HEK293 (cell line): ENCODE results near the gene PRKCA.

ENCODE experiments used
- CTCF ChIA-PET: fragments of 350-600 bp; formaldehyde crosslinking; extraction: SDS; loops from one replicate; lab custom pipeline; 2021; ENCODE audit warnings: antibody characterized with exemption; lab: Yijun Ruan, JAX
- POLR2A ChIA-PET: fragments of 300-600 bp; formaldehyde crosslinking; extraction: SDS; loops from one replicate; lab custom pipeline; 2020; ENCODE audit warnings: antibody characterized with exemption, inconsistent platforms; lab: Yijun Ruan, JAX
- H3K27ac ChIP-seq: fragments of 200-500 bp; sonication (Bioruptor generic); 2 replicates; pipeline ENCODE4 v1.5.1; 2014; ENCODE audit warnings: low read depth, low read length, control low read depth, inconsistent platforms; ENCODE audit errors: extremely low read depth
- H3K36me3 ChIP-seq, 2 experiments: fragments of 200-500 bp in 1 of 2; sonication (Bioruptor generic) in 1 of 2; 1 replicate in 1 of 2; 2 replicates in 1 of 2; pipeline ENCODE4 v1.5.1; 2014 to 2017; ENCODE audit warnings: inconsistent platforms in 2 of 2, low read length in 2 of 2; ENCODE audit not compliant: control insufficient read depth in 2 of 2, insufficient read depth in 1 of 2
- H3K4me1 ChIP-seq: fragments of 200-500 bp; sonication (Bioruptor generic); 2 replicates; pipeline ENCODE4 v1.5.1; 2014; ENCODE audit warnings: mild to moderate bottlenecking, low read length, inconsistent platforms; ENCODE audit not compliant: control insufficient read depth, insufficient read depth
- H3K4me3 ChIP-seq: 2 replicates; pipeline ENCODE4 v1.5.1; 2011; ENCODE audit warnings: low read depth, mild to moderate bottlenecking, control low read depth, low read length, moderate library complexity
- H3K9me3 ChIP-seq: fragments of 200-500 bp; sonication (Bioruptor generic); 2 replicates; pipeline ENCODE4 v1.5.1; 2014; ENCODE audit warnings: low read depth, low read length, inconsistent platforms; ENCODE audit not compliant: control insufficient read depth, insufficient read depth
- BCL11B ChIP-seq: fragments of 450-650 bp; formaldehyde crosslinking; IDR thresholded peaks from 2 replicates; pipeline ENCODE4 v1.5.1; 2016; ENCODE audit warnings: low read depth, missing biosample characterization, missing genetic modification characterization
- EGR2 ChIP-seq: fragments of 450-650 bp; formaldehyde crosslinking; IDR thresholded peaks from 2 replicates; pipeline ENCODE4 v1.5.1; 2016; ENCODE audit warnings: low read depth, missing biosample characterization, missing genetic modification characterization
- HIC1 ChIP-seq: fragments of 450-650 bp; formaldehyde crosslinking; IDR thresholded peaks from 2 replicates; pipeline ENCODE4 v1.5.1; 2016; ENCODE audit warnings: missing biosample characterization, missing genetic modification characterization
- IKZF3 ChIP-seq: fragments of 450-650 bp; IDR thresholded peaks from 2 replicates; pipeline ENCODE4 v1.5.0; 2018; ENCODE audit warnings: missing biosample characterization, mild to moderate bottlenecking, missing genetic modification characterization, moderate library complexity
- KLF1 ChIP-seq: fragments of 450-650 bp; formaldehyde crosslinking; IDR thresholded peaks from 2 replicates; pipeline ENCODE4 v1.5.1; 2016; ENCODE audit warnings: missing biosample characterization, missing genetic modification characterization
- KLF16 ChIP-seq: fragments of 450-650 bp; formaldehyde crosslinking; IDR thresholded peaks from 2 replicates; pipeline ENCODE4 v1.5.1; 2017; ENCODE audit warnings: missing biosample characterization, missing genetic modification characterization
- SETDB1 ChIP-seq: IDR thresholded peaks from one replicate; pipeline ENCODE4 v1.6.1; 2017; ENCODE audit warnings: mild to moderate bottlenecking, low read length, moderate library complexity, mixed read lengths; ENCODE audit not compliant: insufficient read length
- SP2 ChIP-seq: fragments of 450-650 bp; formaldehyde crosslinking; IDR thresholded peaks from 2 replicates; pipeline ENCODE4 v1.5.1; 2016; ENCODE audit warnings: missing biosample characterization, missing genetic modification characterization
- SP3 ChIP-seq: fragments of 450-650 bp; formaldehyde crosslinking; IDR thresholded peaks from 2 replicates; pipeline ENCODE4 v1.5.1; 2016; ENCODE audit warnings: missing biosample characterization, missing genetic modification characterization
- ZBTB17 ChIP-seq: fragments of 450-650 bp; formaldehyde crosslinking; IDR thresholded peaks from 2 replicates; pipeline ENCODE4 v1.5.1; 2016; ENCODE audit warnings: missing biosample characterization, missing genetic modification characterization
- ZBTB20 ChIP-seq: fragments of 450-650 bp; formaldehyde crosslinking; IDR thresholded peaks from 2 replicates; pipeline ENCODE4 v1.5.1; 2016; ENCODE audit warnings: missing biosample characterization, missing genetic modification characterization
- ZBTB26 ChIP-seq: fragments of 450-650 bp; formaldehyde crosslinking; optimal IDR thresholded peaks from 2 replicates; pipeline ENCODE3; 2016; ENCODE audit warnings: missing biosample characterization, mild to moderate bottlenecking, missing genetic modification characterization
- ZBTB8A ChIP-seq: fragments of 450-650 bp; formaldehyde crosslinking; IDR thresholded peaks from 2 replicates; pipeline ENCODE4 v1.5.1; 2016; ENCODE audit warnings: missing biosample characterization, missing genetic modification characterization
- ZEB2 ChIP-seq: fragments of 450-650 bp; formaldehyde crosslinking; IDR thresholded peaks from 2 replicates; pipeline ENCODE4 v1.5.1; 2016; ENCODE audit warnings: missing biosample characterization, missing genetic modification characterization
- ZNF266 ChIP-seq: fragments of 450-650 bp; formaldehyde crosslinking; IDR thresholded peaks from 2 replicates; pipeline ENCODE4 v1.5.1; 2016; ENCODE audit warnings: missing biosample characterization, missing genetic modification characterization, low read depth
- ZNF302 ChIP-seq: fragments of 450-650 bp; formaldehyde crosslinking; IDR thresholded peaks from 2 replicates; pipeline ENCODE4 v1.5.1; 2016; ENCODE audit warnings: missing biosample characterization, missing genetic modification characterization, low read depth
- ZNF341 ChIP-seq: fragments of 450-650 bp; formaldehyde crosslinking; IDR thresholded peaks from 2 replicates; pipeline ENCODE4; 2016; ENCODE audit warnings: low read depth, missing biosample characterization, missing genetic modification characterization
- ZNF398 ChIP-seq: fragments of 450-650 bp; formaldehyde crosslinking; IDR thresholded peaks from 2 replicates; pipeline ENCODE4 v1.5.1; 2017; ENCODE audit warnings: missing biosample characterization, missing genetic modification characterization
- ZNF416 ChIP-seq: fragments of 450-650 bp; formaldehyde crosslinking; IDR thresholded peaks from 2 replicates; pipeline ENCODE4 v1.5.1; 2016; ENCODE audit warnings: missing biosample characterization, missing genetic modification characterization
- ZNF423 ChIP-seq: fragments of 450-650 bp; formaldehyde crosslinking; IDR thresholded peaks from 2 replicates; pipeline ENCODE4 v1.5.1; 2016; ENCODE audit warnings: missing biosample characterization, missing genetic modification characterization
- ZNF473 ChIP-seq: fragments of 450-650 bp; formaldehyde crosslinking; IDR thresholded peaks from 2 replicates; pipeline ENCODE4 v1.5.1; 2017; ENCODE audit warnings: missing biosample characterization, missing genetic modification characterization
- ZNF596 ChIP-seq: fragments of 450-650 bp; IDR thresholded peaks from 2 replicates; pipeline ENCODE4 v1.5.0; 2018; ENCODE audit warnings: missing biosample characterization, mild to moderate bottlenecking, missing genetic modification characterization, moderate library complexity
- ZNF677 ChIP-seq: fragments of 450-650 bp; IDR thresholded peaks from 2 replicates; pipeline ENCODE4 v1.5.0; 2018; ENCODE audit warnings: missing biosample characterization, mild to moderate bottlenecking, missing genetic modification characterization, moderate library complexity
- ZNF777 ChIP-seq: fragments of 450-650 bp; formaldehyde crosslinking; IDR thresholded peaks from 2 replicates; pipeline ENCODE4 v1.5.1; 2017; ENCODE audit warnings: missing biosample characterization, missing genetic modification characterization, borderline replicate concordance
- TF ChIP-seq, protein P1 (sequence below): fragments of 450-650 bp; formaldehyde crosslinking; IDR thresholded peaks from 2 replicates; pipeline ENCODE4 v1.5.1; 2016; ENCODE audit warnings: missing biosample characterization, missing genetic modification characterization
- TF ChIP-seq, protein P2 (sequence below): fragments of 450-650 bp; formaldehyde crosslinking; IDR thresholded peaks from 2 replicates; pipeline ENCODE4 v1.5.1; 2016; ENCODE audit warnings: missing biosample characterization, missing genetic modification characterization

Gene PRKCA

DNA sequence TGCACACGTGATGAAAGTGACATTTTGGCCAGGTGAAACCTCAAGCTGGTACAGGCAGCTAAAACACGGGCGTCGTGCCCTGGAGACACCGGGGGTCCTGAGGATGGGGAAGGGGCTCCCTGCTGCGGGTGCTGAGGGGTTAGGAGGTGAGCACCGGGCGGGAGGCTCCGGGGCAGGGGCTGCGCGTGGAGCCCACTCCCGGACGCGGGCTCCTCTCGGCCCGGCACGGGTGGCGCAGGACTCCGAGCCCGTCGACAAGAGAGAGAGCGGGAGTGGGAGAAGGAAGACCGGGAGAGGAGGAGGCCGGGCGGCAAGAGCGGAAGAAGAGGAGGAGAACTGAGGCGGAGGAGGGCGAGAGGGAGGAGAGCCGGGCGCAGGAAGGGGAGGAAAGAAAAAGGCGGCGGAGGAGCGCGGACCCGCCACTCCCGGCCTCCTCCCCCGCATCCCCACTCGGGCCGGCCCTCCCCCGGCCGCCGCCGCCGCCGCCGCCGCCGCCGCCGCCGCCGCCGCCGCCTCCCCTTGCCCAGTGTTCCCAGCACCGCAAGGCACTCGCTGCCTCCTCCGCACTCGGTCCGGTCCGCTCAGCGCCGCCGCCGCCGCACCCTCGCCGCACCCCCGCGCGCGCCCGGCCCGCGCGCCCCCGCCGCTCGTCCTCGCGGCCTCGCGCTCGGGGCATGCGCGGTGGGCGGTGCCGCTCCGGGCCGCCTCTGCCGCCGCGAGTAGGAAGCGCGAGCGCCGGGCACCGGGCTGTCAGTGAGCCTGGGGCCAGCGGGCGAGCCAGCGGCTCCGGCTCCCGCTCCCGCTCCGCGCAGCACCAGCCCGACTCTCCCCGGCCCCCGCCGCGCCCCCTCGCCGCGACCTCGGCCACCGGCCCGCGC, at the start of gene PRKCA:
Gene PRKCA, plus strand, starts transcription at position 750 of the 878 bp plus-strand sequence.
- Histone ChIP-seq H3K9me3 (no peaks in the 10 kb centered on the region), H3K4me3 (peak within 1 kb of the TSS; percentile 72), H3K27ac (peak within 1 kb of the TSS; percentile 86), H3K36me3 (peaks cover 0 to 3% of the 10 kb centered on the region in 2 experiments; a peak in 1 of 3 replicates), H3K4me1 (peaks cover 6% of the 10 kb centered on the region; the same call in 1 of the 2 replicates)
- ChIA-PET POLR2A (interaction anchor here (1.1 to 1.7 kb wide), 3 partner anchors 26 to 265 kb away, joined by 3 to 4 read pairs (median 3); no protein-coding TSS in a partner anchor), CTCF (interaction anchor here (0.6 kb wide), 1 partner anchor 12 kb away, joined by 4 read pairs; no protein-coding TSS in a partner anchor)
- TF ChIP-seq ZNF266 (no peak), ZBTB20 (peak; percentile 33; the same call in 1 of the 2 replicates), ZNF777 (tag by site-specific recombination) (peak; percentile 60; the same call in 1 of the 2 replicates), ZNF341 (tag by site-specific recombination) (peak; percentile 65), ZNF423 (0 out of 2 replicates have a peak, but pooled peaks have one; percentile 21), SETDB1 (no peak), EGR2 (tag by site-specific recombination) (peak; percentile 83), SP3 (tag by site-specific recombination) (peak; percentile 50), ZNF473 (tag by site-specific recombination) (no peak), ZNF596 (tag by site-specific recombination) (0 out of 2 replicates have a peak, but pooled peaks have one; percentile 39), KLF1 (0 out of 2 replicates have a peak, but pooled peaks have one; percentile 23), BCL11B (0 out of 2 replicates have a peak, but pooled peaks have one; percentile 23), KLF16 (tag by site-specific recombination) (peak; percentile 54; the same call in 1 of the 2 replicates), ZEB2 (tag by site-specific recombination) (peak; percentile 40; the same call in 1 of the 2 replicates), ZNF398 (tag by site-specific recombination) (peak; percentile 91), ZNF677 (tag by site-specific recombination) (no peak), ZBTB26 (tag by site-specific recombination) (peak; percentile 65), ZNF302 (no peak), IKZF3 (tag by site-specific recombination) (0 out of 2 replicates have a peak, but pooled peaks have one; percentile 29), SP2 (tag by site-specific recombination) (0 out of 2 replicates have a peak, but pooled peaks have one; percentile 24), HIC1 (tag by site-specific recombination) (peak; percentile 32; the same call in 1 of the 2 replicates), ZNF416 (tag by site-specific recombination) (no peak), ZBTB17 (tag by site-specific recombination) (peak; percentile 27; the same call in 1 of the 2 replicates), ZBTB8A (tag by site-specific recombination) (peak; percentile 93)
- TF ChIP-seq, protein P1, sequence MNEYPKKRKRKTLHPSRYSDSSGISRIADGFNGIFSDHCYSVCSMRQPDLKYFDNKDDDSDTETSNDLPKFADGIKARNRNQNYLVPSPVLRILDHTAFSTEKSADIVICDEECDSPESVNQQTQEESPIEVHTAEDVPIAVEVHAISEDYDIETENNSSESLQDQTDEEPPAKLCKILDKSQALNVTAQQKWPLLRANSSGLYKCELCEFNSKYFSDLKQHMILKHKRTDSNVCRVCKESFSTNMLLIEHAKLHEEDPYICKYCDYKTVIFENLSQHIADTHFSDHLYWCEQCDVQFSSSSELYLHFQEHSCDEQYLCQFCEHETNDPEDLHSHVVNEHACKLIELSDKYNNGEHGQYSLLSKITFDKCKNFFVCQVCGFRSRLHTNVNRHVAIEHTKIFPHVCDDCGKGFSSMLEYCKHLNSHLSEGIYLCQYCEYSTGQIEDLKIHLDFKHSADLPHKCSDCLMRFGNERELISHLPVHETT = no peak
- TF ChIP-seq, protein P2, sequence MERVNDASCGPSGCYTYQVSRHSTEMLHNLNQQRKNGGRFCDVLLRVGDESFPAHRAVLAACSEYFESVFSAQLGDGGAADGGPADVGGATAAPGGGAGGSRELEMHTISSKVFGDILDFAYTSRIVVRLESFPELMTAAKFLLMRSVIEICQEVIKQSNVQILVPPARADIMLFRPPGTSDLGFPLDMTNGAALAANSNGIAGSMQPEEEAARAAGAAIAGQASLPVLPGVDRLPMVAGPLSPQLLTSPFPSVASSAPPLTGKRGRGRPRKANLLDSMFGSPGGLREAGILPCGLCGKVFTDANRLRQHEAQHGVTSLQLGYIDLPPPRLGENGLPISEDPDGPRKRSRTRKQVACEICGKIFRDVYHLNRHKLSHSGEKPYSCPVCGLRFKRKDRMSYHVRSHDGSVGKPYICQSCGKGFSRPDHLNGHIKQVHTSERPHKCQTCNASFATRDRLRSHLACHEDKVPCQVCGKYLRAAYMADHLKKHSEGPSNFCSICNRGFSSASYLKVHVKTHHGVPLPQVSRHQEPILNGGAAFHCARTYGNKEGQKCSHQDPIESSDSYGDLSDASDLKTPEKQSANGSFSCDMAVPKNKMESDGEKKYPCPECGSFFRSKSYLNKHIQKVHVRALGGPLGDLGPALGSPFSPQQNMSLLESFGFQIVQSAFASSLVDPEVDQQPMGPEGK (tag by site-specific recombination) = peak; percentile 51
